ENCODE measurements around the gene MATN4.

GRCh38 chr20:45336530-45337366, 28.6 kb upstream of the MATN4 start:
- TF ChIP-seq CTCF (IDR thresholded peaks at IDR 0.05) (no peak), AFF4 (CRISPR knock-in tag; IDR thresholded peaks at IDR 0.05; ENCODE audit: borderline replicate concordance) (no peak), ERG (CRISPR knock-in tag; IDR thresholded peaks at IDR 0.05) (no peak), USF1 (CRISPR knock-in tag; IDR thresholded peaks at IDR 0.05) (no peak), NR1H2 (CRISPR knock-in tag; IDR thresholded peaks at IDR 0.05) (no peak), USF2 (CRISPR knock-in tag; IDR thresholded peaks at IDR 0.05) (no peak), MAX (CRISPR knock-in tag; IDR thresholded peaks at IDR 0.05) (no peak), ESRRA (CRISPR knock-in tag; IDR thresholded peaks at IDR 0.05; ENCODE audit: borderline replicate concordance) (no peak), ELF4 (CRISPR knock-in tag; IDR thresholded peaks at IDR 0.05; ENCODE audit: low read depth) (no peak), NFE2L1 (CRISPR knock-in tag; IDR thresholded peaks at IDR 0.05) (no peak), E2F1 (CRISPR knock-in tag; IDR thresholded peaks at IDR 0.05) (no peak)

Measured in WTC11 (cell line).